Stimulated activated CD4-positive, alpha-beta T cell treated with anti-CD3 and anti-CD28 coated beads, Interleukin-12 subunit alpha, Interleukin-12 subunit beta, amount 100 ng/mL, for 48 hours (primary cell): ENCODE results near the gene AJAP1.
"Not testable (repeated sequence)": the region's sequence is repeated elsewhere in the genome, so short reads cannot be mapped to it uniquely, and the experiment has no call there.

Source experiments
- DNase-seq, 3 donors: peaks; one replicate each; pipeline ENCODE4 v3.0.0-alpha.2; 2020; ENCODE audit warnings: low read depth in 2 of 3, low spot score in 1 of 3

Gene AJAP1

DNA sequence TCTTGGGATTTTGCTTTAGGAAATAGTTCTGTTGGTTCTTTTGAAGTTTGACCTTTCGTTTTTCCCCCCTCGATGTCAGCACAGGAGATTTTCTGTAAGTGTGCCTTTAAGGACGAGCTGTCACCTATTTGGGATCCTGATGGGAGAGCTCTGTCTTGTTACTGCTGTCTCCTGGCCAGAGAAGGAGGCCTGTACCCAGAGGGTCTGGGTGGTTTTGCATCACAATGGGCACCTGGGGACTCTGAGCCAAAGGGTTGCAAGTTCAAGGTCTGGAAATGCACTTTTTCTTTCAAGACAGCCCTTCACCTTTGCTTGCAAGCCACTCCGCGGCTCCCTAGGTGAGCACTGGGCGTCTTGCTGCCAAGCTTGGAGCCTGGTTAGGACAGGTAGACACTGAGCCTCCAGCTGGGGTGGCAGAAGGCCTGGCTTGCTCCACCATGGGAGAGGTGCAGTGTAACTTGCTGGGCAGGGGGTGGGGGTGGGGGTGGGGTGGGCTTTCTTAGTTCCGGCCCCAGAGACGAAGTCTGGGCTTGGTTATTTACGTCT lies 2.9 kb downstream of the AJAP1 start:
- DNase-seq: no peak

DNA sequence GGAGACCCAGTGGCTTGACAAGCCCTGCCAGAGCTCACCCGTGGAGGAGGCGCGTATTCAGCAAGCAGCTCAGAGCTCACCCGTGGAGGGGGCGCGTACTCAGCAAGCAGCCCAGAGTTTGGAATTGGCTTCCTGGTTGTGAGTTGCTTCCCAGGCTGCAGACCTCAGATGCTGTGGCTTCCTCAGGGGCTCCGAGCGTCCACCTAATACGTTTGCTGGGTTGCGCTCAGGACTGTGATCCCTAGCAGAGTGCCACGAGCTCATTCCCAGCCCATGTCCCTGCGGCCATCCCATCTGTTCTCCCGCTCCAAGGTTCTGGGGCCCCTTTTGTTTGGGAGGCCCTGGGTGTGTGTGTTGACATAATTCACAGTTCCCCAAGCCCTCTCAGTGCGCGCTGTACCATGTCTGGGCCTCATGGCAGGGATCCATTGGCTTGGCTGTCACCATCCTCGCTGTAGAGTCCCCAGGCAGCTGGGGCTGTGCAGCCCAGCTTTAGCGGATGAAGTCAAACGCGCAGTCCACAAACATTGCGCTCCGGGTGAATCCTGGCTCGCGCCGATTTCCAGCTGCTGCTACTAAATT lies 3.6 kb downstream of the AJAP1 start:
- no peak for DNase-seq

DNA sequence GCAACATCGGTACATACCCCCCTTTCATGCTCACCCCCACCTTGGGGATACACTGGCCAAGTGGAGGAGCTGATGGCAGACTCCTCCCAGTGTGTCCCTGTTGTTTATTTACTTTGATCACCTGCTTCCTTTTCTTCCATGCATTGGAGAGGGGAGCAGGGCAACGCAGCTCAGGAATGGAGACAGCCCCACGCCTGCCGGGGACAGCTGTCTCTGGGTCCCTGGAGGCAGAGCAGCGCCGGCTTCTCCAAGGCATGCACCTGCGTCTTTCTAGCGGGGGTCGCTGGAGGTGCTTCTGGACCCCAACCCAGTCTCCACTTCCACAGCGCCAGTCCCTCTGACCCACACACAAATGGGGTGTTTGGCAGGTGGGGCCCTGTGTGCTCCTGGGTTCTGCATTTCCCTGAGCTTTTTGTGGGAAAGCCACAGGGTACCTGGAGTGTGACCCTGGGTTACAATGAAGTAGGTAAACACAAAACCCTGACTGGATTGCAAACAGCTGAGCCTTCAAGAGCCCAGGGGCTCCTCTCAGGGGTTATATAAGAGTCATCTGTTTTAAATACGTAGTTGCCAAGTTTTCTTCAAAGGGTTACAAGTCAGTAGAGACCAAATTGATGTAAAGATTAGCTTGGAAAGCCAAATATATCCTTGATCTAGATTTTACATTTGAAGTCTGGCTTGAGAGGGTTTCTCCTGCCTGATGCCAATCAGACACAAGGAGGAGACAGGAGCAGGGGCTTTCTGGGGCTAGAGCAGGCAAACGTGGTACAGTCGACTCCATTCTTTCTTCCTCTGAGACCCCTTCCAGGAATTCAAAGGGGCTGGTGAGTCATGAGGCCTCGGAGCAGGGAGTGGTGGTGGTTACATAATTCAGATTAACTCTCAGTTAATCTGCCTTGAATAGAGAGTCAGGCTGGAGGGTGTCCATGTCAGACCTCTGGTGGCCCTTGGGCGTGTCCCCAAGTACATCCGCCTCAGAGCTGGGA lies 4.5 kb downstream of the AJAP1 start:
- DNase-seq: no peak

DNA sequence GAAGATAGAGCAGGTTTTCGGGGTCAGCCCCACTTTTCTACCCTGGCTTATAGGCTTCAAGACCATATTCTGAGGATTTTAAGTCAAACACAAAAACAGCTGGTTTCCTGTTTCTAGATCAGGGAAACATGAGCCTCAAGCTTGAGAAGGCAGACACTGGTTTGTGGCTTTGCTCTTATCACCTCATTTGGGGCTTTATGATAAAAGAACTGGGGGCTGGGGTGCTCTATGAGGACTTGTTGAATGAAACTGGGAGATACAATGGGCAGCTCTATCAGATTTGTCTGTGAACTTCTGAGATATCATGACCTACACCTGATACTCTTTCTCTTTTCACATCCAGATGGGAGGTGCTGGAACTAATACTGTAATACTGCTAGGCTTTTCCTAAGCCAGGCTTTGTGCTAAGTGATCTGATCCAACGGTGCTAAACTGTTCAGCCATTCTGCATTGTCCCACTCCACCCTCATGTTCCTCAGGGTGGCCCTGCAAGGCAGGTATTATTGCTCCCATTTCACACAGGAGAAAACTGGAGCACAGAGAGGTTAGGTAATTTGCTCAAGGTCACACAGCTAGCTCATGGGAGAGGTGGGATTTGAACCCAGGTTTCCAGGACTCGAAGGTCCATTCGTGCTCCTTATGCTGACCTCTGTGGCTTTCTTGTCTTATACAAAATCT lies 6.6 kb downstream of the AJAP1 start:
- no peak for DNase-seq

DNA sequence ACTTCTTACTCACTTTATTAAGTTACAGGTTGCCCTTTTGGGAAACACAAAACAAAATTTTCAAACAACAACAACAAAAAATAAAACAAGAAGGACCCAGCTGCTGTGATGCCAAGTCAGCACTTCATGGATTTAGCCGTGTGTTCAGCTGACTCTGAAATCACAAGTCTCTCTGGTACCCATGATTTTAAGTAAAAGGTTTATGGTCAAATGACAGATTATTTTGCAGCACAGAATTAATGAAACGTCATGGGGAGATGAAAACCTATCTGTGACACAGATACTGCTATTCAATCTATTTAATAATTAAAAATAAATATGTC lies 7.1 kb downstream of the AJAP1 start:
- no peak for DNase-seq

DNA sequence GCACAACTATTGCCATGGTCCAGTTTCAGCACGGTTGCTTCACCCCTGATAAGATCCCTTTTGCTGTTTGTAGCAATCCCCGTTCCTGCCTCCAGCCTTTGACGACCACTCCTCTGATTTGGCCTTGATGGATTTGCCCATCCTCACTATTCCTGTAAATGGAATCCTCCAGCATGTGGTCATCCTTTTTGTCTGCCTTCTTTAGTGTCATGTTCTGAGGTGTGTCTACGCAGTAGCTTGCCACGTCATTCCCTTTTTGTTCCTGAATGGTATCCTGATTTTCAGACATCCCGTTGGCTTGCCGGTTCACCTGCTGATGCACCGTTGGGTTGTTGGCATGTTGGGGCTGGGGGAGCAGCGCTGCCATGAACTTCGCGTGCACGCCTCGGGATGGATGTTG lies 7.8 kb downstream of the AJAP1 start:
- DNase-seq: no peak

DNA sequence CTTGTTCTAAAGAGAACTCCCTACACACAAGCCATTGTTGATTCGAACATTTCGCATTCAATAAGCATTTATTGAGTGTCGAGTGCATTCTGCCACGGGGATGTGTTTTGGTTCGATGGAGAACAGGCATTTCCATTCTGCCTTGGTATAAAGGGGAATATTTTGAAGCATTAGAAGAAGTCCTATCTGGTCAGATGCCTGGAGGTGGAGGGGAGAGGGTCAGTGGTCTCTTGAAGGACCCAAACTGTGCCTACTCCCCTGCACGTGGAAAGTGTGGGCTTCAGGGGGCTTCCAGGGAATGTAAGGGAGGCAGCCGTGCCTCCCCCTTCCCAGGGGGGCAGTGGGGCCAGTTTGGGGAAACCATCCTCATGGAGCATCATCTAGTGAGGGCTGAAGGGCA lies 8.3 kb downstream of the AJAP1 start:
- no peak for DNase-seq

DNA sequence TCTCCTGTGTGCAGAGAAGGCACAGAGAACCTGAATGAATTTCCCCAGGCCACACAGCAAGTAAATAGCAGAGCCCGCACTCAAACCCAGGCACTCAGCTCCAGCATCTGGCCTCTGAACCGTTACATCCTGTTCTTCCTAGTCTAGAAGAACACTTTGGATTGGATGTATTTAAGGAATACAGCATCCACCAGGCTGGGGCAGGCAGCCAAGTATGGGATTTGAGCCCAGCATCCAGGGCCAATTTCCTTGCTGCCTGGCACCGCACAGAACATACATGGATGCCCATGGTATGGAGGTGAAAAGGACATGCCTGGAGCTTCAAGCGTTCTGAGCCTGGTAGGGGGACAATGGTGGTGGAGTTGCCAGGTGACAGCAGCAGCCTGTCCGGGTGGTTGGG lies 9.7 kb downstream of the AJAP1 start:
- DNase-seq: no peak

DNA sequence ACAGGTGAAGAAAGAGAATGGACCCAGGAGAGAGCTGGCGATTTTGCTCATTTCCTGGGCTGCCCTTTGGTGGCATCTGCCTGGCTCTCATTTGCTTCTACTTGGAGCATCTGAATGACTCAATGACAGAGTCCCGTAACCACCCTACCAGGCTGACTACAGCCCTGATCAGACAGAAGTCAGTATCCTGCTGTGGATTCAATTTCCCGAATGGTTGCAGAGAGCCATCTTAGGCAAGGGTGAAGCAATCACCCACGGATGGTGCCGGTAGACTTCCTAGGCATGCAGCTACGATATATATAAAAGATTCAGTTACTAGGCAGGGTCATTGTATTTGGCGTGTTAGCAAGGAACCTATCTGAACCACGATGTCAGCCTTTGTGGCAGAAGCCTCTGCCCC lies 10.2 kb downstream of the AJAP1 start:
- DNase-seq: no peak

DNA sequence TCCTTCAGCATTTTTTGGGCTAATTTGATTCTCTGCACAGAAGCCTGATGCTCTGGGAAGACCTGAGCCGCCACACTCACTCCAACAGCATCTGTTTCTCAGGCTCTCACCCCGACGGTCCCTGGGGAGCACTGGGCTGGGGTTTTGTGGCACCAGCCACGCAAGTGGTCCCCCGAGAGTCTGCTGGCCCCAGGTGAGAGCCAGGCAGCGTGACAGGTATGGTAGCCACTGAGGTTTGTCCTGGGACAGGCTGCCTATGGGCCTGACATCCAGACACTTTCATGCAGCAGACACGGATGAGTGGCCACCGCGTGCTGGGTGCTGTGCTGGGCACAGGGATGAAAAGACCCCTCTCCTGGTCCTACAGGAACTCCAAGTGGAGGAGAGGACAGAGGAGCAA lies 11.0 kb downstream of the AJAP1 start:
- DNase-seq: no peak

DNA sequence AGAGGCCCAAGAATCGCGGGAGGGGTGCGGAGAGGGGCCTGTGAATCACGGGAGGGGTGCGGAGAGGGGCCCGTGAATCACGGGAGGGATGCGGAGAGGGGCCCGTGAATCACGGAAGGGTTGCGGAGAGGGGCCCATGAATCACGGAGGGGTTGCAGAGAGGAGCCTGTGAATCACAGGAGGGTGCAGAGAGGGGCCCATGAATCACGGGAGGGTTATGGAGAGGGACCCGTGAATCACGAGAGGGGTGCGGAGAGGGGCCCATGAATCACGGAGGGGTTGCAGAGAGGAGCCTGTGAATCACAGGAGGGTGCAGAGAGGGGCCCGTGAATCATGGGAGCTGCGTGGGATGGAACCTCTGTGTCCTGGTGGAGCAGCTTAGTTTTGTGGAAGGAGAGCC lies 12.3 kb downstream of the AJAP1 start:
- not testable (repeated sequence) for DNase-seq

DNA sequence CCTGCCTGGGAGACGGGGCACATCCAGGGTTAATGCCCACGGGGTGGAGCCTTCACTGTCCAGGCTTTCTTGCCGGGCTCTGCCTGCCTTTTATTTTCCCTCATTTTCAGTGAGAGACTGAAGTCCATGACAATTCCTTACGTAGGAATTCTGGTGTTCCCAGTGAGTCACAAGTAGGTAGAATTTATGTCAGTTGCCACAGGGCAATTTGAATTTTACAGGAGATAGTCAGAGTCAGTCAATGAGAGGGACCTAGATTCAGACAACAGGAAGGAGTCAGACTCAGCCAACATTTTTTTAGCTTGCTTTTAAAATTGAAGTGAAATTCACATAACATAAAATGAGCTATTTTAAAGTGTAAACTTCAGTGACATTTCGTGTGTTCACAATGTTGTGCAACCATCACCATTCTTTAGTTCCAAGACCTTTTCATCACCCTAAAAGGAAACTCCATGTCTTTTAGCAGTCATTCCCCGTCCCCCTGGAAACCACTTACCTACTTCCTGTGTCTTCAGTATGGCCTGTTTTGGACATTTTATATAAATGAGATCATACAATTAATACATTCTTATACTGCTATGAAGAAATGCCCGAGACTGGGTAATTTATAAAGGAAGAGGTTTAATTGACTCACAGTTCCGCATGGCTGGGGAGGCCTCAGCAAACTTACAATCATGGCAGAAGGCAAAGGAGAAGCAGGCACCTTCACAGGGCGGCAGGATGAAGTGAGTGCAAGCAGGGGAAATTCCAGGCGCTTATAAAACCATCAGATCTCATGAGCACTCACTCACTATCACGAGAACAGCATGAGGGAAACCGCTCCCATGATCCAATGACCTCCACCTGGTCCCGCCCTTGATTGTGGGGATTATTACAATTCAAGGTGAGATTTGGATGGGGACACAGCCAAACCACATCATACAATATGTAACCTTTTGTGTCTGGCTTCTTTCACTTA lies 14.6 kb downstream of the AJAP1 start:
- DNase-seq: no peak

DNA sequence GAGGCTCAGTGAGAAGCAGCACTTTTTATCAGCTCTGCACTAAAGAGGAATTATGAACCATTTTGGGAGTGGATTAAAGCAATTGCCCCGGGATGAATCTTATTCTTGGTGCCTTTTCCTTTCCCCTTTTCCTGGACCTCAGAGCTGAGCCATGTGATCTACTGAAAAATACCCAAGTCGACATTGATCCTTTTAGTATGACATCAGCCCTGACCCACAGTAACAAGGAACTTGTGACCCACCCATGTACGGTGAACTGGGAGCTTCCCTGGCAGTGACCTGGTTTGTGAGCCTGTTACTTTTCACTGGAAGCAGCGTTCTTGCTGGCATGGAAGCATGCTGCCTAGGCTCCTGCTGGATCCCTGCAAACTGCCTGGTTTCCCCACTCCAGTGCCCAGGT lies 15.9 kb downstream of the AJAP1 start:
- DNase-seq: no peak

DNA sequence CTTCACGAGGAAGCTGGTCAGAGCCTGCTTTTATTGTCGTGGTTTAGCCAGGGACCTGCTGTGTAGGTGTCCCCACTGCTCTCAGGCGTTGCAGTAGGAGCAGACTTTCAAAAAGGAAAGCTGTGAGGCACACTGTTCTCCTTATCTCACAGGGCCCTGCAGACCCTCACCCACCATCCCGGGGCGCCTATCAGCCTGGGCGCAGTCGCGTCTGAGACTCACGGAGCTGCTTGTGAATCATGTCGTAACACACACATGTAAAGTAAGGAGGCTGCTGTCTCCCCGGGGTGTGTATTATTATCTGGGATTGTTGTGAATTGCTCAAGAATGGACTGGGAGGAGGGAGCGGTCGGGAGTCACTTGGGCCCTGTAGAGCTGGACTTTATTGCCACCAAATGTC lies 17.4 kb downstream of the AJAP1 start:
- DNase-seq: no peak

DNA sequence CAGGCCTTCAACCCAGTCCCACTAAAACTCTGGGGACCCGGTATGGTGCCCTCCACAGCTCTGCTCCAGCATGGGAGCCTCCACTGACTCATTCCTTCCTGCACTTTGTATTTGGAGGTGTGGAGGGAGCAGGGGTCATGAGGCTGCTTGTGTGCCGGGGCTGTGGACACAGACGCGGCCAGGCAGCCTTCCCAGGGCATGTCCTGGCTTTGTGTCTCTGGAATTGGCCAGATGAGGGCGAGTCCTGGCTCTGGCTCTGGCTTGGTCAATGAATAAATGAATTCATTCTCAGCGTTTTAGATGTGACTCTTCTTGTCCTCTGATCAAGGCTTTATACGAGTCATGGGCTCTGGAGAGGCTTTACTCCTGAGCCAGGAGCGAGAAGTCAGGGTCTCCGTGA lies 19.1 kb downstream of the AJAP1 start:
- DNase-seq: no peak

DNA sequence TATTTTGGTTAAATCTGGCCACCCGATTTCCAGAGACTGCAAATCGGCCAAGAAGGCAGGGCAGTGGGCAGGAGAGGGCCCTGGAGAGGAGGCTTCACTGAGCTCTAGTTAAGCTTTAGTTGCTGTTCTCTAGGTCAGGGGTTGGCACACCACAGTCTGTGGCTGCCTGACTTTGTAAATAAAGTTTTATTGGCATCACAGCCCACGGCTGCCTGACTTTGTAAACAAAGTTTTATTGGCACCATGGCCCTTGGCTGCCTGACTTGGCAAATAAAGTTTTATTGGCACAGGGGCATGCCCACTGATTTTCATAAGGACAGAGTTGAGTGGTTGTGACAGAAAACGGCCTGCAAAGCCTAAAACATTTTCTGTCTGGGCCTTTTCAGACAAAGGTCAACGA lies 19.7 kb downstream of the AJAP1 start:
- DNase-seq: no peak

DNA sequence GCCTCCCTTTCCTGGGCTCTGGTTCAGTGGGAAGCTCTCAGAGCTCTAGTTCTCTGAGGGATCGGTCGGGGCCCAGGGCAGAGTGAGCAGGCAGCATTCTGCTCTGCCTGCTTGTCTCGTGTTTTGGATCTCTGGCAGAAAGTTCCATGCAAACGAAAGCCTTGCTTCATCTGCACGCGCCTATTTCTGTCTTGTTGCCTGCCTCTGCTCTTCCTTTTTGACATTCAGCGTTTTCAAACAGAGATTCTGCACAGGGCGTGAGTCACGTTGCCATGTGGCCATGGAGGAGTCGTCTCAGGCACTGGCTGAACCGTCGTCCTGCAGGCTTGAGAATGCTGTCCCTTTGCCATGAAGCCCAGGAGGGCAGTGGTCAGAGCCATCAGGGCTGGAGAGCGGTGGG lies 20.3 kb downstream of the AJAP1 start:
- no peak for DNase-seq

DNA sequence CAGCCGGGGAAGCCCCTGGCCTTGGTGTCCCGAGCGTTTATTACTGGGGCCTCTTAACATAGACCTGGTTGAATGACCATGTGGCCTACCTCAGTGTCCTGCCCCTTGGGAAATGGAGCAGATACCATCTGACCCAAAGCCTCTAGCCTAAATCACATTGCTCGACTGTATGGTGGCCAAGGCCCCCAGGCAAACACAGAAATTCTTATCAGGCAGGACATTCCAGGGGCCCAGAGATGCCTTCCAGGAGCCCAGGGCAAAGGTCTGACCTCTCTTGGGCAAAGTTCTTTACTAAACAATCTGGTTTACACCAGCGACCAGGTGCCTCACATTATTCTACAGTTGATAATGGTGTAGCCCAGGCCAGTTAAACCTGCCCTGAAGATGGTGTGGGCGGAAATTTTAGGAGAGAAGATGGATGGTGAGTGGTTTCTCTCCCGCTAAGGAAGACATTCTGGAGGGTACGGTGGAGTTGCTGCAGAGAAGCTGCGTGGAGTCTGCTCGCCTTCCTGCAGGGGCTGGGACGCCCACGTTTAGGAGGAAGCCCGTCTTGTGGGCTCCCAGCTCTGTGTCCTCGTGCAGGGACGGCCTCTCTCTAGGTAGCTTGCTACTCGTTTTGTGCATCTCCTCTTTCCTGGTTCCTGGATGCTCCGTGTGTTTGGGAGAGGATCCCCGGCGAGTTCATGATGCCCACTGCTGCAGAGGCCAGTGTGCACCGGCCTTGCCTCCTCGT lies 21.2 kb downstream of the AJAP1 start:
- no peak for DNase-seq

DNA sequence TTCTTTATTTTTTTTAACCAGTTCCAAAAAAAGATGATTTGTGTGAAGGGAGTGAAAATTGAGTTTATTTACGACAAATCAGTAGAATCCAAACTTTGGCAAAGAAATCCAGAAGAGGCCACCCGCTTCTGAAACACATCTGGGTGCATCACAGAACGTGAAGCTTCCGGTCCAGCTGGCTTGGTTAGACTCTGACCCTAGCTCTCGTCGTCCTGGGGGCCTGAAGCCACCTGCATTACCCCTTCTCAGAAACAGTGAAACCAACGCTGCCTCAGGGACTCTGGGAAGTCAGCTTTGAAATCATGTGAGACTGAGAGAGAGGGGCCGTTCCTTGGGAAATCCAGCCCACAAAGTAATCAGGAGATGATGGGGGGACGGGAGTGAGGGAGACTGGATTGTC lies 21.8 kb downstream of the AJAP1 start:
- no peak for DNase-seq

DNA sequence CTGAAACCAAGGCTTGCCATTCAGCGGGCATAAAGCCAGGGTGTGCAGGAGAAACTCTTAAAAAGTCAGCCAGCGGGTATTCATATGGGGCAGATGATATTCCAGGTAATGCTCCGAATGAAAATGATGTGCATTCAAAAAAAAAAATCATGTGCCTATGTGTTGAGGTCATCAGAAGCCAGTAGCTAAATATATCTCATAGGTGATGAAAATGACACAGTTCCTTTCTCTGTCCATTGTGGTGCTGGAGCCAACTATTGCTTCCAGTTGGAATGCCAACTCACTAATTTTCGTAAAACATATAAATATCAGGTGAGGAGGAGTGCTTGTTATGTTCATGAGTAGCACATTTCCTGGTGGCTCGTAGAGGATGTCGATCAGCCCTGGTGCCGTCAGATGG lies 23.2 kb downstream of the AJAP1 start:
- no peak for DNase-seq
